ENCODE measurements around the gene ITIH4. TPM values are rescaled to one million over a fixed set of nuclear protein-coding genes. Genes with fewer than 3 reads are reported as not detected.
"Not testable (repeated sequence)": the region's sequence is repeated elsewhere in the genome, so short reads cannot be mapped to it uniquely, and the experiment has no call there.

Gene ITIH4
- total RNA-seq, 1 donor from 2014 or later, result 4,358 TPM

DNA sequence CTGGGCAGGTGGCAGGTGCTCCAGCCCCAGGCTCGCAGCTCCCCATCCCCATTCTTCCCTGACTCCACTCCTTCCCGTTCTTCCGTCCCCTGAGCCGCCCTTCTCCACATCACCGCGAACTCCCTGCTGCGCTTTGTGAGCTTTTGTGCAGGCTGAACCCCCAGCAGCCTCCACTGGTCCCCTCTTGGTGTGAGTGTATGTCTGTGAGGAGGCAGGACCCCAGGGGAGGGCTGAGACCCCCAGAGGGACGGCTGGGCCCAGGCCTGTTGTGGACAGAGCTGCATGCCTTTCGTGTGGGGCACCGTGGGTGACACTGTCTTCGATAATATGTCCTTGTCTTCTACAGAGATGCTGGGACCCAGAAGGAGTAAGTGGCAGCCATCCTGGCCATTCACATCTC, 43.2 kb downstream of the ITIH4 start:
- ATAC-seq (no peak), DNase-seq (ENCODE audit: low spot score) (no peak)

DNA sequence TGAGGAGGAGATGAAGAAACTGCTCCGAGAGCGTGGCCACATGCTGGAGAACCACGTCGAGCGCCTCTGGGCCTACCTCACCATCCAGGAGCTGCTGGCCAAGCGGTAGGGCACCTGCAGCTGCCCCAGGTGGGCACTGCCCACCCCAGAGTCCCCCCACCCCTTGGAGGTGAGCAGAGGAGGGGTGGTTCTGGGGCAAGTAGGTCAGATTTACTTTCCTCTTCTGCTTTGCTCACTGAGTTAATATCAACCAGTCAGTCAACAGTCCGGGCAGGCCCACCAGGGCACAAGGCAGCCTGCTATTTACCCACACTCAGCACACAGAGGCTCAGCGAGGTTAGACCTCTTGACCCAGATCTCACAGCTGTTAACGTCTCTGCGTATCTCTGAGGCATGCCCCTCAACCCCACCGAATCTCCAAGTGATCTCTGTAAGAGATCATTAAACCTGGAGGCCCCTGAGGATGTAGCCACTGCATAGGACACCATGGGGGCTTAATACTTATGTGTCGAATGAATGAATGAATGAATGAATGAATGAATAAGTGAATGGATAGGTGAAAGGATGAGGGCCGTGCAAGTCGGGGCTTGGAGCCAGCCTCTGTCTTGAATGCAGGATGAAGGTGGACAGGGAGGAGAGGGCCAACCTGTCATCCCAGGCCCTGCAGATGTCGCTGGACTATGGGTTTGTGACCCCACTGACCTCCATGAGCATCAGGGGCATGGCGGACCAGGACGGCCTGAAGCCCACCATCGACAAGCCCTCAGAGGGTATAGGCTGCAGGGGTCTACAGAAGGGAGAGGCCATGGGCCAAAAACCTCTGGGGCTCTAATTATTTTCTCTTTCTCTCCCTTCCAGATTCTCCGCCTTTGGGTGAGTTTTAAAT, 43.9 kb downstream of the ITIH4 start:
- ATAC-seq (peak; percentile 64), DNase-seq (ENCODE audit: low spot score) (peak; percentile 77)

DNA sequence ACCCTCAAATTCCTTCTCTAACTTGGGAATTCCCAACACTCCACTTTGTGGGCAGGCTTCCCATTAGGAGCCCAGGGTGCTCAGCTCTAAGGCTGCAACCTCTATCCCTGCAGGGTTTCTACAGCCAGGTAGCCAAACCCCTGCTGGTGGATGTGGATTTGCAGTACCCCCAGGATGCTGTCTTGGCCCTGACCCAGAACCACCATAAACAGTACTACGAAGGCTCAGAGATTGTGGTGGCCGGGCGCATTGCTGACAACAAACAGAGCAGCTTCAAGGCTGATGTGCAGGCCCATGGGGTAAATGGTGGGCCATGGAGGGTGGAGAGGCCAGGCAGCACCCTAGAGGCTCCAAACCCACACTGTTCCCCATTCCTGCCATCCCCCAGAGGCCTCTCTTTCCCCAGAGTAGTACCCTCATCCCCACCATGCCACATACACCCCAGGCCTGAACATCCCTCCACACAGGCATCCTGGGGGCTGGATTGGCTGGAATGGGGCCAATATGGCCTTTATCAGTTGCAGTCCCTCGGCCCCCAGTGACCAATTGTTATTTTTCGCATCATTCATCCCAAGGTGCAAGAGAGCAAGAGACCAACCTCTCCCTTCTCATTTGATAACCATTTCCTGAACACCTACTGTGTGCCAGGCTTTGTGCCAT, 45.4 kb downstream of the ITIH4 start:
- ATAC-seq (no peak), DNase-seq (ENCODE audit: low spot score) (no peak)

DNA sequence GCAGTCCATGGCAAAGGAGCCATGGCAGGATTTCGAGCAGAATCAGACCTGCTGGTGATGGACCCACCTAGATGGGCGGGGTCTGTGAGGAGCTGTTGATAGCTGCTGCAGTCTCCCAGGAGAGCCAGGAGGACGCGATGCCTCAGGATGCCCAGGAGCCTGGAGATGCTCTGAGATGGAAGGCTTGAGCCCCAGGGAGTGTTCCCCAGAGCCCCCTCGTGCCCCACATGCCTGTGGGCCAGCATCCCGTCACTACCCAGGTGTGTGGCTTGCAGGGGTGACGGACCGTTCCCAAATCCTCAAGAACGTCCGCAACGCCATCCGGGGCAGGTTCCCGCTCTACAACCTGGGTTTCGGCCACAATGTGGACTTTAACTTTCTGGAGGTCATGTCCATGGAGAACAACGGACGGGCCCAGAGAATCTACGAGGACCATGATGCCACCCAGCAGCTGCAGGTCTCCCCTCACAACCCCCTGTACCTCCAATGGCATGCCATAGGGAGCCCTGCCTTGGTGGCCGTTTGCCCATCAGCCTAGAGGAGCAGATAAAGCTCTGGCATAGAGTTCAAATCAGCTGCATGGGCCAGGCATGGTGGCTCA, 46.4 kb downstream of the ITIH4 start:
- ATAC-seq (no peak), DNase-seq (ENCODE audit: low spot score) (peak; percentile 44)

DNA sequence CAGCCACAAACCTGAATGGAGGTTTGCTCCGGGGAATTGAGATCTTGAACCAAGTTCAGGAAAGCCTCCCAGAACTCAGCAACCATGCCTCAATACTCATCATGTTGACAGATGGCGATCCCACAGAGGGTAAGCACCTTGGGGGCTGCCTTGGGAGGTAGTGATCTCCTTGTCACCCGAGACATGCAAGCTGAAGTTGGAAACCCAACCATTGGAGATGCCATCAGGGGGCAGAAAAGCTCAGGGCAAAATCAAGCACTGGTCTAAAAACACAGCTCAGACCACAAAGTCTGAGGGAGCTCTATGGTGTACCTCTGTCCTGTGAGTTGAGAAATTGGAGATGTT, 47.3 kb downstream of the ITIH4 start:
- no peak for ATAC-seq
- no peak for DNase-seq (ENCODE audit: low spot score)

DNA sequence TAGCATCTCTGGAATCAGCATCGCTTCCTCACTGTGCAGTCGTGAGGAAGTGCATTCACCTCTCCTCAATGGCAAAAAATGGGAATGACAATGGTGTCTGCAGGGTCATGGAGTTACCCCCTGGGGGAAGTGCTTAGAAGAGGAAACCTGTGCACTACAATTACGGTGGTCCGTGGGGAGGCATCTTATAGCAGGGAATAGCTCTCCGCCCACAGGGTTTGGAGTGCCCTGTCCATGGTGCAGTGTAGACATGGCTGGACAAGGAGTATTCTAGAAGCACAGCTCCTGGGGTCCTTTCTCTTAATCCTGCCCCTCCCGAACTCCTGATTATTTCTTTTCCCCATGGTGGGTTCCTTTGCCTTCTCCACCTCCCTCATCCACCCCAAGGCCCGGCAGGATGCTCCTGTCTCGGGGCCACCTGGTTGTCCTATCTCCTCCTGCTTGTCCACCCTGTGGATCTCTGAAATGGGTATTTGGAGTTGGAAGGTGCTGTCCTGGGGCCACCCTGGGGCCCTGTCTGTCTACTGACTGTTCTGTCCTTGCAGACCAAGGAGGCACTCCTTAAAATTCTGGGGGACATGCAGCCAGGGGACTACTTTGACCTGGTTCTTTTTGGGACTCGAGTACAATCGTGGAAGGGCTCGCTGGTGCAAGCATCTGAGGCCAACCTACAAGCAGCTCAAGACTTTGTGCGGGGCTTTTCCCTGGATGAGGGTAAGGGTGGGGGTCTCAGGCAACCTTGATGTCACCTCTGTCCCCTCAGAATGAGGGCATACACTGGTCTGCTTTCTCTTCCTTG, 47.9 kb downstream of the ITIH4 start:
- DNase-seq (ENCODE audit: low spot score) (no peak), ATAC-seq (no peak)

DNA sequence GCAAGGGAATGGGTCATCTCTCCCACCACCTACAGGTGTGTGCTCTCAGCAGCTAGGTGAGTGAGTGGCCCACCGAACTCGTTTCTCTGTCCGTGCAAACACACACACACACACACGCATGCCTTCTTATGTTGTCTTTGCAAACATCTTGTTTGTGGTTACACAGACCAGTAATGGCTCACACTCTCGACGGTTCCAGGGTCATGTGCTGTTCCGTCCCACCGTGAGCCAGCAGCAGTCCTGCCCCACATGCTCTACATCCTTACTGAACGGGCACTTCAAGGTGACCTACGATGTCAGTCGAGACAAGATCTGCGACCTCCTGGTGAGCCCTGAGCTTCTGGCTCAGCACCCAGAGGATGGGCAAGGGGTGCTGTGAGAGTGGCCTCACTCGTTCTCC, 48.7 kb downstream of the ITIH4 start:
- ATAC-seq, result no peak

DNA sequence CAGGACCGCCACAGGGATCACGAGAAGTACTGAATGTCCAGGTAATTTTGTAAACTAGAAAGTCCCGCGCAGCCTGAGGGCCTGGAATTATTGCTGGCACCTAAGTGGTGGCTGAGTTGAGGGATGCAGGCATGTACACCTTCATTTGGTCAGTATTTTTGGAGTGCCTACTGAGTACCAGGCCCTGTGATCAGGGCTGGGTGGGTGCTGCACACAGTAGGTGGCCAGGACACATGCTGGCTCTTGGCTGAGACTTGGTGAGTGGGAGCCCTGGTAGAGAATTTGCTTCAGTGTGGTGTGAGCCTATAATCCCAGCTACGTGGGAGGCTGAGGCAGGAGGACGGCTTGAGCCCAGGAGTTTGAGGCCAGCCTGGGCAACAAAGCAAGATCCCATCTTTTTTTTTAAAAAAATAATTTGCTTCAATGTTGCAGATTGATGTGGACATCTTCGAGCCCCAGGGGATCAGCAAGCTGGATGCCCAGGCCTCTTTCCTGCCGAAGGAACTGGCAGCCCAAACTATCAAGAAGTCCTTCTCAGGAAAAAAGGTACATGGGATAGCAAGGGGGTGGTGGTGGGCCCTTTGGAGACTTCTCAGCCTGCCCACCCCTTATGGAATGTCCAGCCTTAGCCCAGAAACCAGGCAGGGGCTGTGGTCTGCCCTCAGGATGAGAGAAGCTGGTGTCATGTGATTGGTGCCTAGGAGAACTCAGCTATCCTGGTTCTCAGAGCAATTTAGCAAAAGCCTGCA, 50.5 kb downstream of the ITIH4 start:
- ATAC-seq (no peak), DNase-seq (ENCODE audit: low spot score) (no peak)

More for the DNA sequence above, 48.7 kb downstream of the ITIH4 start:
- DNase-seq (ENCODE audit: low spot score), result no peak

DNA sequence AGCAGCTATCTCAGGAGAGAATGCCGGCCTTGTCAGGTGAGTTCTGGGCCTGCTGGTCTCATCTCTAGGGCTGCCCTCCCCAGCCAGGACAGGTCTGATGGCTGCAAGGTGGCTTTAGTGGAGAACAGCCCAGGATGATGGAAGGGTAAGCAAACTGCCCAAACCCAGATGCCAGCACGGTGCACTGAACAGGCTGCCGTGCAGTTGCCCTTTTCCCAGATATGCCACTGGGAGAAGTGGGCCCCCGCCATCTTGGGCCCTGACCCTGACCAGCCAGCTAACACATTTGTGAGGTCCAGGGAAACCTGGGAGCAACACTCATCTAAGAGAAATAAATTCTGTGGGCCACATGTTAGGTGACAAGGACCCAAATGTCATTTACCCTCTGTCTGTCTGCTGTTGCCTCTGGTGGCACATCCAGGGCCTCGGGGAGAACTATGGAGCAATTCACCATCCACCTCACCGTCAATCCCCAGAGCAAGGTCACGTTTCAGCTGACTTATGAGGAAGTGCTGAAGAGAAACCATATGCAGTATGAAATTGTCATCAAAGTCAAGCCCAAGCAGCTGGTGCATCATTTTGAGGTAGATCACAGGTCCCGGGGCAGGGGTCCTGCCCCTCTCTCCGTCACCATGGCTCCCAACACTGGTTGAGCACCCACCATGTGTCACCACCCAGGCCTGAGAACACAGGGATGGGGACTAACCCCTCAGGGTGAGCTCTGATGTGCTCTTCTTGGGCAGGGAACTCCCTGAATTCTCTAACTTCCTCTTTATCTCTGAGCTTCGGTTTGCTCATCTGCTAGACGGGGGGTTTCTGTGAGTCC, 51.2 kb downstream of the ITIH4 start:
- ATAC-seq (no peak), DNase-seq (ENCODE audit: low spot score) (no peak)

DNA sequence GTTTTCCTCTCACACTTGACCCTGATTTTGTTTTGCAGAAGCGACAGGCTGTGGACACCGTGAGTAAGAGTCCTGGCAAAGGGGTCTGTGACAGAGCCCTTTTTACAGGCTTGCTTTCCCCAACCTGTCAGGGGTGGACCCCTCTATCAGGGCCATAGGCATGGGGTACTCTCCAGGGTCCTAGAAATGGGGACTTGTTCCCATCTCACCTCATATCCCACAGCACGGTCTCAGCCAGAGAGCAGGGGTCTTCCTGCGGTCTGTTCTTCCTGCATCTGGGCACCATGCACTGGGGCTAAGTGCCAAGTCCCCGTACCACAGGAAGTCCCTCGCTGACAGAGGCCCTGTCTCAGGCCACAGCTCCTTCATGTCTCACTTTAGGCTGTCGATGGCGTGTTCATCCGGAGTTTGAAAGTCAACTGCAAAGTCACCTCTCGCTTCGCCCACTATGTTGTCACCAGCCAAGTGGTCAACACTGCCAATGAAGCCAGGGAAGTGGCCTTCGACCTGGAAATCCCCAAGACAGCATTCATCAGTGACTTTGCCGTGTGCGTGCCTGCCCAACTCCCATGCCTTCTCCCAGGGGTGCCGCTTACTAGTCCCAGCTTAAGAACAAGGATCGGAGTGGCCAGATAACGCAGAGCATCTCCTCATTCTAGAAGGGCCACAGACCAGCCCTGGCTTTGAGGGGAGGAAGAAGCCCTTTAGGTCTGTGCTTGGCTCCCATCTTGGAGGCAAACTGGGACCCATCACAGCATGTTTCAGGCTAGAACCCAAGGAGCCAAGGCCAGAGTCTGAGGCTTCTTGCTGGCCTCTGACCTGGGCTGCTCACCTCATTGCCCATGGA, 52.3 kb downstream of the ITIH4 start:
- peak; percentile 50 for ATAC-seq
- DNase-seq (ENCODE audit: low spot score), result peak; percentile 85

DNA sequence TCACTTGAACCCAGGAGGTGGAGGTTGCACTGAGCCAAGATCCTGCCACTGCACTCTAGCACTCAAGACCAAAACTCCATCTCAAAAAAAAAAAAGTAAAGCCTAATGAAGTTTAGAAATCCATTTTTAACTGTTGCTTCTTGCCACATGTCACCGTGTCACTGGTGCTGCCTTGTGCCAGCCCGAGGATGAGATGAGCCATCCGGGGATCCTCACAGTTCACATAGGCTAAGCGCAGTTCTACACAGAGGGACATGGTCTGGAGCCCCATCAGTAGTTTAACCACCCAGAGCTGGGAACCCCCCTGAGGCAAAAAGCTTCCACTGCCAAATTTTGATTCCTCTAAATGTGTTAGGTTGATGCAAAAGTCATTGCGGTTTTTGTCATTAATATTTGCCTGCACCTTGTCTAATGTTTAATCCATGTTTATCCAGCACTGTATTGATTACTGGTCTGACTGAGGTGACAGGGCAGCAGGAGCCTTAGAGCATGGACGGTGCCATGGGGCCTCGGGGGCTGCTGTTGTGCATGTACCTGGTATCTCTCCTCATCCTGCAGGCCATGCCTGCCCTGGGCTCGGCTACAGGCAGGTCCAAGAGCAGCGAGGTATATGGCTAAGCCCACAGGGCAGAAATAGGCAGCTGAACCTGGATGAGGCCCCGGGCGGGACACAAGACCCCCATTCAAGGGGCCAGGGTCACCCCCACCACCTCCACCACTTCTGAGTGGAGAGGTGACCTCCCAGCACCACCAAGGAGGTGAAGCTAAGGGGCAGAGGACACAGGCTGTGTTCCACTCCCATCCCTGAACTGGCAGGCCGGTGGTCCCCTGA, 53.1 kb downstream of the ITIH4 start, which contains the start of gene ITIH1:
ITIH1 (plus strand) TSS at position 473 of the 832 bp plus-strand sequence; CDS start at position 490, 17 bp downstream.
- peak; percentile 58 for ATAC-seq
- peak; percentile 68 for DNase-seq (ENCODE audit: low spot score)

DNA sequence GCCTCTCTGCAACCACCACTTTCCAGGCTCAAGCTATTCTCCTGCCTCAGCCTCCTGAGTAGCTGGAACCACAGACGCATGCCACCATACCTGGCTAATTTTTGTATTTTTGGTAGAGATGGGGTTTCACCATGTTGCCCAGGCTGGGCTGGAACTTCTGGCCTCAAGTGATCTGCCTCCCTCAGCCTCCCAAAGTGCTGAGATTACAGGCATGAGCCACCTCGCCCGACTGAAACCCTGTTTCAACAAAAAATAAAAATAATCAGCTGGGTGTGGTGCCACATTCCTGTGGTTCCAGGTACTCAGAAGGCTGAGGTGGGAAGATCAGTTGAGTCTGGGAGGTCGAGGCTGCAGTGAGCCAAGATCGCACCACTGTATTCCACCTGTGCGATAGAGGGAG, 54.0 kb downstream of the ITIH4 start:
- not testable (repeated sequence) for DNase-seq (ENCODE audit: low spot score)

DNA sequence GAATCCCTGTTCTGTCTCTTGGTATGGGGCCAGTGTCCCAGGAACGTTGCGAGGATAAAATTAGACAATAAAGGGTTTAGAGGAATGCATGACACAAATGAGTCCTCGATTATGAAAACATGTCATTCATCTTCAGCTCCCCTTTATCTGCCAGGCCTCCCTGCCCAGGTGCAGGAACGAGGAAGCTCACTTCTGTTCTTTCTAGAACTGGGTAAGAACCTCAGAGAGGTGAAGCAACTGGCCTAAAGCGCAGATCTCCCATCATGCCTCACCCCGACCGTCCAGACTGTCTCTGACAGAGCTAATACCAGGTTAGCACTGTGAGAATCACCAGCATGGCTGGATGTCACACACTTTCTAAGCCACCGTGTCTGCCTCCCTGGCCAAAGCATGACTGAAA, 54.6 kb downstream of the ITIH4 start:
- DNase-seq (ENCODE audit: low spot score) (peak; percentile 67), ATAC-seq (peak; percentile 30)

More for the DNA sequence above, 54.0 kb downstream of the ITIH4 start:
- not testable (repeated sequence) for ATAC-seq

DNA sequence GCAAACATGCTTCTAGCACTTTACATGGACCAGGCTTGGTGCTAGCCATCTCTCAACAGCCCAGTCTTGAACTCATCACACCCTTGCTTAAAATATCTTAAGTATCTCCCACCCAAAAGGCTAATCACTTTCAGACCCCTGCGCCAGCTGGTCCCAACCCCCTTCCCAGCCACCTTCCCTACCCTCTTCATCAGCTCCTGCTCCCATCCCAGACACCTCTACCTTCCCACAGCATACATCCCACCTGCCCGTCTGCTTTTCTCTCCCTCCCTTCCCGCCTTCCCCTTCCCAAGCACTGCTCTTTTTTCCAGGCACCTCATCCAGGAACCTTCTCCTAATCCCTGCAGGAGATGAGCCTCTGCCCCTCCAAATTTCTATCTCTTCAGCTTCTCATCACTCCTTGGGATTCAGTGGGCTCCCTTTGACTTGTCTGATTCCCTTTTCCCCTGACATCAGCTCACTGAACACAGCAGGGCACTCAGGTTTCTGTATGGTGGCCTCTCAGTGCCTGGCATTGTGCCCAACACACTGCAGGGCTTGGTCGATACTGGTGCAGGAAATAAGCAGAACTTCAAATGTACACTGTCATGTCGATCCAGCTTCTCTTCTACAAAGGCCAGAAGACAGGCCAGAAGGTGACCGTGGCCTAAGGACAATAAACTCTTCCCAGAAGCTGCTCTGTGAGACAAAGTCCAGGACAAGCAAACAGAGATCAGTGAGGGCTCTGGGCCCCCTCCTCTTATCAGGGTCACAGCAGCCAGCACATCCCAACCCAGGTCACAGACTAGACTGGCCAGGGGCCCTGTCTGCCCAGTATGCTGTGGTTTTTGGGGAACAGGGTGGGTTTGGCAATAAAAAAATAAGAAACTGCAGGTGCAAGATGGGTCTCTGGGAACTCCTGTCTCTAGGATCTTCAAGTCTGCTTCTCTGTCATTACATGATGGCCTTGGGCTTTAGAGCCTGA, 55.3 kb downstream of the ITIH4 start:
- peak; percentile 54 for ATAC-seq
- DNase-seq (ENCODE audit: low spot score), result peak; percentile 90

DNA sequence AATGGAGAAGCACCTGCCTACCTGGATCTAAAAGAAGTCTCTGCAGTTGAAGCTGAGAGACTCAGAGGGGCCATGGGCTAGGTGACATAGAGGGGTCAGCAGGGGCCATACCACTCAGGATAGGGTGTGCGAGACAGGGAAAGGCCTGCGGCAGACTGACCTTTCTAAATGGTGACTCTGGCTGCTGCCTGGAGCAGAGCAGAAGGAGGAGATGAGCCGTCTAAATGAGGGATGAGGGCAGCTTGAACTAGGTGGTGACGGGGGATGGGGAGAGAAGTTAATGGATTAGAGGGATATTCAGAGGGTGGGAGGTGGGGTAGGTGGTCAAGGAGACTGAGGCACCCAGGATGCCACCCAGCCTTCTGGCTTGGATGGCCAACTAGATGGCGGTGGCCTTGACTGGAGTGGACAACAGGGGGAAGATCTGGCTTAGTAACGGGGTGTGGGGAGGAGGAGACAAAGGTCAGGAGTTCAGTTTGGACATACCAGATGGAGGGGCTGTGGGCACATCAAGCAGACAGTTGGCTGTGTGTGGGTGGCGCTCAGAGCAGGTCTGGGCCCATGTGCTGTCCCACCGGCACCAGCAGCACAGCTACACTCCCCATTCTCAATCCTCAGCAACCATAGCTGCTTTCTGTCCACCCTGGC, 56.3 kb downstream of the ITIH4 start:
- no peak for DNase-seq (ENCODE audit: low spot score)

More for the DNA sequence above, 56.3 kb downstream of the ITIH4 start:
- ATAC-seq, result no peak
